Measurements from ENCODE around the gene WNT5A. TPM values are rescaled to one million over a fixed set of nuclear protein-coding genes. Genes with fewer than 3 reads are reported as not detected.

The WNT5A gene
- total RNA-seq, 1 experiment from 2014 or later = 9.5 TPM

DNA sequence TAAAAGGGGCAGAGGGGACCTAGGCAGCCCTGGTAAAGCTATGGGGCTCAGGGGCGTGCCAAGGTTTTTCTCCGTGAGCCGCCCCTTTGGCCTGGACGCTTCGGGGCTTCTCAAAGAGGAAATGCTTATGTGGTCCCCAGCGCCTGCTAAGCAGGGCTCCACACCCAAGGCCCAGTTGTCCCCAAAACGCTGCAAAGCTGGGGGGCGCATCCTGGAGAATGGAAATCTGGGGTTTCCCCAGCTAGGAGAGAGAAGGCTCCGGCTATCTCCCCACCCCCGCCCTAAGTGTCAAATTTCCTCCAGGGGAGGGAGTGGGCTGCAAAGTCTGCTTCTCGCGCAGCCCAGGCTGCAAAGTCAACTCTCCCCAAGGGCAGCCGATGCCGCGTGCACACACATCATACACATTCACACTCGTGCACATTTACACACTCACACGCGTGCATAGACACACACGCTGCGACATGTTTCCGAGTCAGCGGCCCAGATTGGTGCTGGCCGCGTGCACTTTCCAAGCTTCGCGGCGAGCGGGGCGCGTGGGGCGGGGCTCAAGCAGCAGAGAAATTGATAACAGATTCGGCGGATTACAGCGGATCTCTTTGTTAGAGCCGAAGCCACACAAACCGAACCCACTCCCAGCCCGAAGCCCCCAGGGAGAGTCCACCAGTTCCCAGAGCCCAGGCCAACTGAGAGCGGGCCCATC is 4.5 kb downstream of the WNT5A start:
- TF ChIP-seq, protein P1, sequence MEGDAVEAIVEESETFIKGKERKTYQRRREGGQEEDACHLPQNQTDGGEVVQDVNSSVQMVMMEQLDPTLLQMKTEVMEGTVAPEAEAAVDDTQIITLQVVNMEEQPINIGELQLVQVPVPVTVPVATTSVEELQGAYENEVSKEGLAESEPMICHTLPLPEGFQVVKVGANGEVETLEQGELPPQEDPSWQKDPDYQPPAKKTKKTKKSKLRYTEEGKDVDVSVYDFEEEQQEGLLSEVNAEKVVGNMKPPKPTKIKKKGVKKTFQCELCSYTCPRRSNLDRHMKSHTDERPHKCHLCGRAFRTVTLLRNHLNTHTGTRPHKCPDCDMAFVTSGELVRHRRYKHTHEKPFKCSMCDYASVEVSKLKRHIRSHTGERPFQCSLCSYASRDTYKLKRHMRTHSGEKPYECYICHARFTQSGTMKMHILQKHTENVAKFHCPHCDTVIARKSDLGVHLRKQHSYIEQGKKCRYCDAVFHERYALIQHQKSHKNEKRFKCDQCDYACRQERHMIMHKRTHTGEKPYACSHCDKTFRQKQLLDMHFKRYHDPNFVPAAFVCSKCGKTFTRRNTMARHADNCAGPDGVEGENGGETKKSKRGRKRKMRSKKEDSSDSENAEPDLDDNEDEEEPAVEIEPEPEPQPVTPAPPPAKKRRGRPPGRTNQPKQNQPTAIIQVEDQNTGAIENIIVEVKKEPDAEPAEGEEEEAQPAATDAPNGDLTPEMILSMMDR (IDR thresholded peaks at IDR 0.05; ENCODE audit: unreplicated experiment) = no peak
- Mint-ChIP-seq H3K27me3 (ENCODE audit: insufficient read depth, unreplicated experiment) (no peaks in the 10 kb centered on the region), H3K4me1 (ENCODE audit: insufficient read depth, unreplicated experiment) (peaks cover 16% of the 10 kb centered on the region), H3K27ac (ENCODE audit: low read depth, unreplicated experiment) (no peak overlapping the region), H3K4me3 (ENCODE audit: unreplicated experiment) (no peak overlapping the region), H3K36me3 (ENCODE audit: insufficient read depth, unreplicated experiment) (peaks cover 25% of the 10 kb centered on the region), H3K9me3 (ENCODE audit: unreplicated experiment) (no peaks in the 10 kb centered on the region)
- intact Hi-C loops (cut with micrococcal nuclease) = loop anchor here (10.0 kb wide), 1 partner anchor 438 kb away; no protein-coding TSS in a partner anchor
- DNase-seq (ENCODE audit: unreplicated experiment) = no peak
- ChIA-PET CTCF (interaction anchor here (0.5 to 1.0 kb wide), 5 partner anchors 74 to 620 kb away, joined by 3 to 4 read pairs (median 3); no protein-coding TSS in a partner anchor), POLR2A (no interaction called here)
- BruUV-seq (replicated peaks) = no TSS peak

DNA sequence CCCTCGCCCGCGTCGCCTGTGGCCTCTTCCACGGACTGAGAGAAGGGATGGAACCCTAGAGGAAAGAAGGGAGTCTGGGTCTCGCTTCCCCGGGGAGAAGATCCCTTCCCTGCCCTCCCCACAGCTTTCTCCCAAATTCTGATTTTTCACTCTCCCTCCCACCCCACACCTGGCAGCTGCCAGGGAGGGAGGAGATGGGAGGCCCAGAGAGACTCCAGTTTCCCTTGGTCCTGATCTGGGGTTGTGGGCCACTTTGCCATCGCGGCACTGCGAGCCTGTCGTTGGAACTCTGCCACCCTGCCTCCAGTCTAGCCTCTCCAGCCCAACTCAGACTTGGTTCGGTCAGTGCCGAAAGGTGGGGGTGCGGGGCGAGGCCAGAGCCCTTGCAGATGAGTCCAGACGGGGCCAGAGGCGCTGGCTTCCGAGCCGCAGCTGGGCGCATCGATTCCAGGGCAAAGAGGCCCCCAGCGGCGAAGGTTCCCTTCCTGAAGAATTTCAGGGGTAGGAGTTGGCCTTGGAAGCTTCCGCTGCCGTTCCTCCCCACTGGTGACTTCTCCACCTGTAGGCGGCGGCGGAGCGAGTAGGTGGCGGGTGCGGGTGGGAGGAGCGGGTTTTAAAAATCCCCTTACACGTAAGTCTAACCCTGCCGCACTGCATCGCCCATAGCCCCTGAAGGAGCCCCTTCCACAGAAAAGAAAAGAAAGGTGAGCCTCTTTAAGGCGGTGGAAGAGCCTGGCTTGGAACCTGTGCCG is 5.2 kb downstream of the WNT5A start:
- no peak for DNase-seq (ENCODE audit: unreplicated experiment)
- Mint-ChIP-seq H3K4me1 (ENCODE audit: insufficient read depth, unreplicated experiment) (peaks cover 16% of the 10 kb centered on the region), H3K4me3 (ENCODE audit: unreplicated experiment) (no peak overlapping the region), H3K9me3 (ENCODE audit: unreplicated experiment) (no peaks in the 10 kb centered on the region), H3K27ac (ENCODE audit: low read depth, unreplicated experiment) (no peak overlapping the region), H3K27me3 (ENCODE audit: insufficient read depth, unreplicated experiment) (no peaks in the 10 kb centered on the region), H3K36me3 (ENCODE audit: insufficient read depth, unreplicated experiment) (peaks cover 33% of the 10 kb centered on the region)
- no TSS peak for BruUV-seq (replicated peaks)
- TF ChIP-seq, protein P1 (IDR thresholded peaks at IDR 0.05; ENCODE audit: unreplicated experiment) = no peak
- intact Hi-C loops (cut with micrococcal nuclease) = loop anchor here (10.0 kb wide), 1 partner anchor 437 kb away; no protein-coding TSS in a partner anchor
- CTCF ChIA-PET = interaction anchor here (0.6 to 1.1 kb wide), 3 partner anchors 239 to 620 kb away, joined by 3 to 4 read pairs (median 3); no protein-coding TSS in a partner anchor
- POLR2A ChIA-PET = no interaction called here

DNA sequence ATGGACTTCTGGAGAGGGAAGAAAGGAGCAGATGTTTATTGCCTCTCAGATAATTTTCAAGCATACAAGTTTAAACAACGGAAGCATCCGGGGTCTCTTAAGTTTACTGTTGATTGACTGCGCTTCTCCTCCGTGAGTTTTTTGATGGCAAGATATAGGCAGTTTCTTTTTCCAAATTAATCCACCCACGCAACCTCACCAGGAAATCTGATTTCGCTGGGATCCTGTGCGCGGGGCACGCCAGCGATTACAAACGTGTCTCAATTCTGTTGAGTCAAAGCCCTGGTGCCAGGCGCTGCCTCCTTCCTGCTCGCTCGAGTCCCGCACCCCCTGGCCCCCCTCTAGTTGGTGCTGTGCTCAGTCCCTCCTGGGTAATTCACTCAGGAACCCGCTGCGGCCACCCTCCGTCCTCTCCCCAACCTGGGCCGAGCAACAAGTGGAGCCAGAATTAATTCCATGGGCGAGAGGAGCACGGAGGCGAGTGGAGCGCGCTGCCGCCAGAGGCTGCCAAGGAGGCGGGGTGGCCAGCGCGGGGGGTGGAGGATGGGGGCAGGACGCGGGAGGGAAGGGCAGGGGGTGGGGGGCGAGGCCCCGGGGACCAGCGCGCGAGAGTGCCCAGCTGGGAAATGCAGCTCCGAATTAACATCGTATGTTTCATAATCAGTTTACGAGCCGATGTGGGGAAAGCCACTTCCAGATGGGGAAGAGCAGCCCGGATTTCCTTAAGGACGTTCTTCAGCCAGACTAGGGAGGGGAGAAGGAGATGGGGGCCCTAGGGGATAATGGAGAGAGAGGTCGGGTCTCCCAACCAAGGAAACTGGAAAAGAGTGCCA is 6.0 kb downstream of the WNT5A start:
- peaks cover 40% of the 10 kb centered on the region for H3K36me3 Mint-ChIP-seq (ENCODE audit: insufficient read depth, unreplicated experiment)
- intact Hi-C loops (cut with micrococcal nuclease) = loop anchor here (10.0 kb wide), 1 partner anchor 436 kb away; no protein-coding TSS in a partner anchor
- BruUV-seq (replicated peaks) = no TSS peak
- TF ChIP-seq, protein P1 (IDR thresholded peaks at IDR 0.05; ENCODE audit: unreplicated experiment) = no peak
- peaks cover 24% of the 10 kb centered on the region for H3K4me1 Mint-ChIP-seq (ENCODE audit: insufficient read depth, unreplicated experiment)
- POLR2A ChIA-PET = no interaction called here
- no peak for DNase-seq (ENCODE audit: unreplicated experiment)
- H3K9me3 Mint-ChIP-seq (ENCODE audit: unreplicated experiment) = no peaks in the 10 kb centered on the region
- CTCF ChIA-PET = interaction anchor here (1.1 kb wide), 1 partner anchor 241 kb away, joined by 4 read pairs; no protein-coding TSS in a partner anchor
- H3K4me3 Mint-ChIP-seq (ENCODE audit: unreplicated experiment) = no peak overlapping the region
- H3K27me3 Mint-ChIP-seq (ENCODE audit: insufficient read depth, unreplicated experiment) = no peaks in the 10 kb centered on the region
- no peak overlapping the region for H3K27ac Mint-ChIP-seq (ENCODE audit: low read depth, unreplicated experiment)
